Measurements from ENCODE around the gene CCNB2.

The CCNB2 gene

GRCh38 chr15:59168536-59168935 lies 63.6 kb downstream of the CCNB2 start:
- no peak for DNase-seq

- no peak for DNase-seq
Observed at GRCh38 chr15:59169251-59169708, 64.3 kb downstream of the CCNB2 start.

GRCh38 chr15:59170295-59171066 lies 65.5 kb downstream of the CCNB2 start:
- no peak for DNase-seq

DNA sequence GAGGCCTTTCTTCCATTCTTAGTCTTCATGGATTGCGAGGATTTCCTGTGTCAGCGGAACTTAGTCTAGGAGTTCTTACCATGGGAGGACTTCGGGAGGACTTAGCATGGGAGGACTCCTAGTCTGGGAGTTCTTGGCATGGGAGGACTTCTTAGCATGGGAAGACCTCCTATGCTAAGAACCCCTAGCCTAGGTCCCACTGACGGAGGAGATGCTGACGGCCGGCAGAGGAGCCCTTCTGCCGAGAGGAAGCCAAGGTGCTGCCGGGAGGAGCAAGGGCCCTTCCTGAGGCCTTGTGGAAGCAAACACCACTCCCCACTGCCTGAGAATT lies 66.1 kb downstream of the CCNB2 start:
- no peak for DNase-seq

GRCh38 chr15:59172289-59172901 lies 67.4 kb downstream of the CCNB2 start:
- DNase-seq: no peak

DNA sequence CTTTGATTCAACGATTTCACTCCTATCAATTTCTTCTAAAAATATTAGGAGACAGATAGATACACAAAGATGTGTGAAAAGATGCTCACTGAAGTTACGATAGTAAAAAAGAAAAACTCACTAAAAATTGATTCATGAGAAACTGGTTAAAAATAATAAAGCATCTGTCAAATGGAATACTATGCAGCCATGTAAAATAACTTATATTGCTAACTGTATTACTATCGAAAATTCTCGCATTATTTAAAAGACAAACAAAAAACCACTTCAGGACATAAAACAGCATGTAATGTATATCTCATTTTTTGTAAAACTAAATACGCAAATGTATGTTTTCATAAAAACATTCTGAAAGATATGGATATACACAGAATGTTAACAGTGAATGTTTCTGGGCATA lies 68.2 kb downstream of the CCNB2 start:
- no peak for DNase-seq

- no peak for DNase-seq
Observed at GRCh38 chr15:59174151-59174834, 69.3 kb downstream of the CCNB2 start.
